Epithelial cell of proximal tubule (primary cell): ENCODE results near the gene KCNQ1OT1. TPM values are rescaled to one million over a fixed set of nuclear protein-coding genes. Genes with fewer than 3 reads are reported as not detected.

Source experiments
- DNase-seq: peaks from one replicate; pipeline ENCODE4 v3.0.0-alpha.2; 2011; ENCODE audit warnings: low read depth
- H3K4me3 ChIP-seq: 2 replicates; pipeline ENCODE4 v1.5.1; 2011; ENCODE audit warnings: low read depth, mild to moderate bottlenecking, low read length
- total RNA-seq: library from RNA; depleted of rRNA; stranded (reverse); fragments of >200 nt; gene quantifications from 2 replicates; pipeline ENCODE4 v1.2.3, GENCODE V29; 2015
- TF ChIP-seq, protein P1 (sequence below): conservative IDR thresholded peaks from 2 replicates; pipeline ENCODE4 v1.5.1; 2012; ENCODE audit warnings: low read depth, mild to moderate bottlenecking, low read length

Gene KCNQ1OT1
- total RNA-seq, 1 donor from 2014 or later: 0.63 TPM

DNA sequence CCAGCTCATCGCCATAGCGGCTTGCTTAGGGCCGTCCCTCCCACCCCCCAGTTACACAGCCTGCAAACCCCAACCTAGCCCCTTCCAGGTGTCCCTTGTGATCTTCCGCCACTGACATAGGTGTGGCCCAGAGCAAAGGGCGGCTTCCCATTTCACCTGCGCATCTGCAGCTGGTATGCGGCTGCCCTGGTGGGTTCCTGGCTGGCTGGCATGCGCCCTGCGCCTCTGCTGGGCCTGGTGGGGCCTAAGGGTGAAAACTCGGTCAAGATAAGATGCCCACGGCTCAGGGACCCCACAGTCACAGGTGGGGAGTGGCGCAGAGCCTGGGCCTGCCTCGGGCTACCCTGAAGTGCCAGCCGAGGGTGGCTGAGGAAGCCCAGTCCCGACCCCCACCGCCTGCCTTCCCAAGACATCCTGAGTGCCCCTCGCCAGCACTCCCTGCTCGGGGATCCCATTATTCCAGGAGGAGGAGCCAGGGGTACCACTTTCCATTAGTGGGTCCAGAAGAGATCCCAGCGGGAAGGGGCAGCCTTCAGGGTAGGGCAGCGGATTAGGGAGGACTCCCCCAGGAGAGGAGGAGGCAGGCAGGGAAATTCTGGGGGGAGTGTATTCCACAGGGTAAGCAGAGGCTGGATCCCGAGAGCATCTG is 36.9 kb upstream of the KCNQ1OT1 start:
- DNase-seq: no peak
- TF ChIP-seq, protein P1, sequence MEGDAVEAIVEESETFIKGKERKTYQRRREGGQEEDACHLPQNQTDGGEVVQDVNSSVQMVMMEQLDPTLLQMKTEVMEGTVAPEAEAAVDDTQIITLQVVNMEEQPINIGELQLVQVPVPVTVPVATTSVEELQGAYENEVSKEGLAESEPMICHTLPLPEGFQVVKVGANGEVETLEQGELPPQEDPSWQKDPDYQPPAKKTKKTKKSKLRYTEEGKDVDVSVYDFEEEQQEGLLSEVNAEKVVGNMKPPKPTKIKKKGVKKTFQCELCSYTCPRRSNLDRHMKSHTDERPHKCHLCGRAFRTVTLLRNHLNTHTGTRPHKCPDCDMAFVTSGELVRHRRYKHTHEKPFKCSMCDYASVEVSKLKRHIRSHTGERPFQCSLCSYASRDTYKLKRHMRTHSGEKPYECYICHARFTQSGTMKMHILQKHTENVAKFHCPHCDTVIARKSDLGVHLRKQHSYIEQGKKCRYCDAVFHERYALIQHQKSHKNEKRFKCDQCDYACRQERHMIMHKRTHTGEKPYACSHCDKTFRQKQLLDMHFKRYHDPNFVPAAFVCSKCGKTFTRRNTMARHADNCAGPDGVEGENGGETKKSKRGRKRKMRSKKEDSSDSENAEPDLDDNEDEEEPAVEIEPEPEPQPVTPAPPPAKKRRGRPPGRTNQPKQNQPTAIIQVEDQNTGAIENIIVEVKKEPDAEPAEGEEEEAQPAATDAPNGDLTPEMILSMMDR: no peak

DNA sequence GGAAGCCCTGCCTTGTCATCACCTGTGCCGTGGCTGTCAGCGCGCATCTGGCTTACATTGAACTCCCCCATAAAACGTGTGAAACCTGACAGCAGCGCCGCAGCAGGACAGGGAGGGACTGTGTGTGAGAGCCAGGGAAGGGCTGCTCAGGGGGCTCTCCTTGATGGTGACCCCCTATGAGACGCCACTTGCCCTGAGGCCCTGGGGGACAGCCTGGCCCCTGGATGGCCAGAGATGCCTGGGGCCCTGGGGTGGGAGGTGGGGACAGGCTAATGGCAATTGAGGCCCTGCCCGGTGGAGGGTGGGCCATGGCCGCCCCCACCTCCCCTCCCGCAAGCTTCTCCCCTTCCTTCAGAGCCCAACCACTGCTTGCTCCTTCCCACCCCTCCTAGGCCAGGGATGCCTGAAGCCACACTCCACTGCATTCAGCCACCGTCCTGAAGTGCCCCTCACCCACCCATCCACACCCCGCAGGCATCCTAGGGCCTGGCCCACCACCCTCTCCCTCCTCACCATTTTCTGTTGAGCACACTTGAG is 35.3 kb upstream of the KCNQ1OT1 start:
- TF ChIP-seq, protein P1: no peak
- no peak for DNase-seq
- no peak overlapping the region for H3K4me3 ChIP-seq

More for the DNA sequence above, 36.9 kb upstream of the KCNQ1OT1 start:
- H3K4me3 ChIP-seq: no peak overlapping the region

DNA sequence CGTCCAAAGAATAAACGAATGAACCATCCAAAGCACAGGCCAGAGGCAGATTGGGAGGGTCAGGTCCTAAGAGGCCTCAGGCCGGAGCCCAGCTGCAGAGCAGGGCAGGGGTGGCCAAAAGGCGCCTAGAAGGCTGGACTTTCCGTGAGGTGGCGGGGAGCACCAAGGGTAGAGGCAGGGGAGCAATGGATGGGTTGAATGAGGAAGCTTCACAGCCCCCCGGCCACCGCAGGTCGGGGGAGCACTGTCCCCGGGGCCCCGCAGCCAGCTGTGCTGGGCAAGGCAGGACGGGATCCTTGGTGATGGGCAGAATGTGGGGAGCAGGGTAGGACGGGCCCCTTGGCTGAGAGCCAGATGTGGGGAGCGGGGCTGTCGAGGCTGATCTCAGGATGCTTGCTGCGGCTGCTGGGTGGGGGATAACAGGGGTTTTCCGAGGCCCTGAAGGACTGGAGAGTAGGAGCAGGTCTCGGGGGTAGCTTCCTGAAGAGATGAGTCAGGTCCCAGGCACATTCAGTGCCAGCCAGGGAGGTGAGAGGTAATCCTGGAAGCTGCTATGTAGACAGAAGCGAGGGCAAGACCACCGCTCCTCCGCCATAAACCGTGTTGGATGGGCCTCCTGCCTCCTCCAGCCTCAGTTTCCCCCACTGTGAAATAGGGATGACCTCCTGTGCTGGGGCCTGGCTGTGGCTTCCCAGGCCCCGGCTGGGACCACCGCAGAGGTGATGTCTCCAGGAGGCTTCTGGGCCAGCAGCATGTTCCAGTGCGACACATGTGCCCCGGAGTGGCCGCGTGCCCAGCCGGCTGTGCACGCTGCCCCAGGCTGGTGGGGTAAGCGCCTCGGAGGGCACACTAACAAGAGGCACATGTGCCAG is 34.6 kb upstream of the KCNQ1OT1 start:
- DNase-seq: no peak
- TF ChIP-seq, protein P1: no peak
- H3K4me3 ChIP-seq: no peak overlapping the region

DNA sequence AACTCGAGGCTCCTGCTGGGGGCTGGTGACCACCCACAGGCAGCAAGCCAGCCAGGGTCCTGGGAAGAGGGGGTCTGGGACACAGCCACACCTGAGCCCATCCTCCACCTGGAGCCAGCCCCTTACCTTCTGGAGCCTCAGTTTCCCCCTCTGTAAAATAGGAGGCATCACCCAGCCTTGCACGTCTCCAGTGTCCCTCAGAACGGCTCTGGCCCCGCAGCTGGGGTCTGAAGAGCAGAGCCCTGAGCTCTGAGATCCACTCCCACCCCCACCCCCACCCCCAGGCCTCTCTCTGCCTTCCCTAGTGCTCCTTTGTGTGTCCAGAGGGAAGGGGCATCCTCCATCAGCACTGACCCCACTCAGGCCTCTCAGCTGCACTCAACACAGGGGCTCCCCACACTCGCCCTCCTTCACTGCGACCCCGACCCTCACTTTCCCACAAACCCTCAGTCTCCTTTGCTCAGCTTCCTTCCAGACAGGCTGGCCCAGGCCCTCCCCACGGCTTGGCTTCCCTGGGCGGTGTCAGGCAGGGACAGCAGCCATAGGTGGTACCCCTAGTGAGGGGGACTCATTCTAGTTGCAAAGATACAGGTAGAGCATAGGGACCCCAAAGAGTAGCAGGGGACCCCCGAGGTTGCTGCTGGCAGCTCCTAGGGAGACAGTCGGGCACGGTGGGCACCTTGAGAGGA is 33.3 kb upstream of the KCNQ1OT1 start:
- no peak for DNase-seq
- TF ChIP-seq, protein P1: no peak
- H3K4me3 ChIP-seq: no peak overlapping the region

DNA sequence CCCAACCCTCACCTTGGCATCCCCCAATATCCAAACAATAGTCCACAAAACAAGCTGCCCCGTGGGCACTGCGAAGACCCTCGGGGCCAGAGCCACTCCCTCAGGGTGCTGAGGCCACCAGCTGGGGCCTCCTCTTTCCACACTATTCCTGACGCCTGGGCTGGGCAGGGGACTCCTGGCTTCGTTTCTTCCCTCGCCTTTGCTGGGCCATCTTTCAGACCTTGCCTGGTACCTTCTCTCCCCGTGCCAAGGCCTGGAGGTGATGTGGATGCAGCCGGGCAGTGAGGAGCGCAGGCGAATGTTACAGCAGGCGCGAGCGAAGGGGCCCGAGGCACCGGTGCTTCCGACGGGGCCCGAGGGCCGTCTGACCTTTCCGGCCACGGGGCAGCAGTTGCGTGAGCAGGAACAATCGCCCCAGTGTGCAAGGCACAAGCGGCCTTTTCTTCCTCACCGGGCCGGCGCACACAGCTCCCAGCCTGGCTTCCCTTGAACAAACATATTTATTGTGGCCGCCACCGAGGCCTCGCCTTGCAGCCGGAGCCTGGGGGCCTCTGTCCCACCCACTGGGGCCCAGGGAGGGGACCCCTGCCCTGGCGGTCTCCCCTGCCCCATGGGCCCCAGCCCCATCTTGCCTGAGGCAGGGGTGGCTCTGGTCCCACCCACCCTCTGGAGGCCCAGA is 32.6 kb upstream of the KCNQ1OT1 start:
- H3K4me3 ChIP-seq: no peak overlapping the region
- TF ChIP-seq, protein P1: no peak
- no peak for DNase-seq

DNA sequence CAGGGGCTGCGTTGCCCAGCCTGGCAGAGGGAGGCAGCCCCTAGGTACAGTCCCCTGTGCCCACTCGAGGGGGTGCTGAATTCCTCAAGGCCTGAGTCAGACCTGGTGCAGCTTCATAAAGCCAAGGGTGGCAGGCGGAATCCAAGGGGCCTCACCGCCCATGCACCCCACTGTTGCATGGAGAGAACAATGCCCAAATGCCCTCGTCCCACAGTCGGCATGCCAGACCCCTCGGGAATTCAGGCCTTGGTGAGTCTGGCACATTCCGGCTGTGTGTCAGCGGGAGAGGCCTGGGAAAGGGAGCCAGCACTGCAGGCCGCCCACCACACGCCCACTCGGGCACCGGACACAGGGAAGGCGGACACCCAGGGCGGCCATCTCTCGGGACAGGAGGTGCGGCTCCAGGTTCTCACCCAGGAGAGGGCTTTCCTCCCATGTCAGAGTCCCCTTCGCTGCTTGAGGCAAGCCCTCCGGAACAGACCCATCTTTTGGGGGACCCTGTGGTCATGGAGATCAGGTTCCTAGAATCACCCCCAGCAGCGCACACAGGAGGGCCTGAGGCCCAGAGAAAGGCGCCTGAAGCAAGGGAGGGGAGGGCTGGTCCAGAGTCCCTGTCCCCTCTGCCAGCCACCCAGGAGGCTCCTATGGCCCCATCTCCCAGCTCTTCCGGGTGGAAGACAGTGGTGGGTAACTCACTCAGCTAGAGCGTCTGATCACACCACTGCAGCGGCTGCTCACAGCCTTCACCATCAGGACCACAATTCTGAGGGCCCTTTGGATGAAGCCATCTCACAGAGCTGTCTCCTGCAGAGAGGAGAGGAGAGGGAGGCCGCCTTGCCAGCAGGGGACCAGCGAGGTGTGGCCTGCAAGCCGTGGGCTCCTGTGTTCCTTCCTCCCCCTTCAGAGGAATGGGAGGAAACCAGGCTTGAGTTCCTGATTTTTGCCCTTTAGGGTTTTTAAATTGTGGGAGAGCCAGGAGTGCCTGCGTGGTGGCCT is 31.6 kb upstream of the KCNQ1OT1 start:
- no peak for DNase-seq
- TF ChIP-seq, protein P1: no peak
- no peak overlapping the region for H3K4me3 ChIP-seq
